Panc1 (cell line): Measurements from ENCODE around the gene VEZF1. TPM values are rescaled to one million over a fixed set of nuclear protein-coding genes. Genes with fewer than 3 reads are reported as not detected.

Experiments
- ATAC-seq: fragments of 200-7000 bp; cut with Tn5 transposase; 2 replicates; pipeline ENCODE4 v1.9.1; 2020; ENCODE audit warnings: mild to moderate bottlenecking, moderate library complexity
- BruUV-seq: library from RNA; stranded (reverse); fragments of 400-500 nt; replicated peaks from 2 replicates; lab custom pipeline; 2021; lab: Mats Ljungman, UMichigan
- CTCF ChIA-PET: fragments of 300-600 bp; sonication (Branson Sonifier 250); formaldehyde crosslinking; loops from one replicate; lab custom pipeline; 2022; ENCODE audit warnings: antibody characterized with exemption; lab: Charles Lee
- POLR2A ChIA-PET: fragments of 300-600 bp; sonication (Branson Sonifier 250); formaldehyde crosslinking; loops from one replicate; lab custom pipeline; 2022; ENCODE audit warnings: antibody characterized with exemption; lab: Charles Lee
- DNase-seq: peaks from one replicate; pipeline ENCODE4 v3.0.0-alpha.2; 2010; ENCODE audit warnings: low read depth, low spot score
- H3K27ac ChIP-seq: 2 replicates; pipeline ENCODE4 v1.5.1; 2011; ENCODE audit warnings: mild to moderate bottlenecking, low read length, inconsistent platforms
- H3K27me3 ChIP-seq: fragments of 200-500 bp; sonication (Bioruptor generic); 2 replicates; pipeline ENCODE4 v1.6.0; 2014; ENCODE audit warnings: low read length, inconsistent platforms; ENCODE audit not compliant: control insufficient read depth, insufficient read depth
- H3K36me3 ChIP-seq: fragments of 200-500 bp; sonication (Bioruptor generic); 2 replicates; pipeline ENCODE4 v1.5.1; 2014; ENCODE audit warnings: inconsistent platforms, mild to moderate bottlenecking, low read length, moderate library complexity; ENCODE audit not compliant: control insufficient read depth, insufficient read depth
- H3K4me1 ChIP-seq: 2 replicates; pipeline ENCODE4 v1.5.1; 2011; ENCODE audit warnings: inconsistent platforms, mild to moderate bottlenecking, low read length, moderate library complexity; ENCODE audit not compliant: control insufficient read depth, insufficient read depth
- H3K4me3 ChIP-seq, 2 experiments: 2 replicates each; pipeline ENCODE4 v1.5.1; 2011 to 2012; ENCODE audit warnings: low read depth in 2 of 2, low read length in 2 of 2, mild to moderate bottlenecking in 2 of 2, inconsistent platforms in 1 of 2, moderate library complexity in 1 of 2
- H3K9me3 ChIP-seq: fragments of 200-500 bp; sonication (Bioruptor generic); 2 replicates; pipeline ENCODE4 v1.5.1; 2014; ENCODE audit warnings: low read depth, mild to moderate bottlenecking, inconsistent platforms, low read length, moderate library complexity; ENCODE audit not compliant: control insufficient read depth, insufficient read depth
- CTCF ChIP-seq: fragments of 450-650 bp; IDR thresholded peaks from 2 replicates; pipeline ENCODE4 v1.5.1; 2017; ENCODE audit warnings: mild to moderate bottlenecking
- POLR2AphosphoS5 ChIP-seq: IDR thresholded peaks from 2 replicates; pipeline ENCODE4 v1.6.1; 2012; ENCODE audit warnings: mild to moderate bottlenecking, low read depth, low read length, moderate library complexity
- SIN3A ChIP-seq: IDR thresholded peaks from 2 replicates; pipeline ENCODE4 v1.6.1; 2012; ENCODE audit warnings: low read depth, mild to moderate bottlenecking, low read length, moderate library complexity, borderline replicate concordance; ENCODE audit not compliant: insufficient read depth
- TCF7L2 ChIP-seq: IDR thresholded peaks from 2 replicates; pipeline ENCODE4 v1.6.1; 2011; ENCODE audit warnings: mild to moderate bottlenecking, low read depth, low read length, inconsistent platforms
- in situ Hi-C: cut with HindIII; loops from 2 replicates; pipeline ENCODE4 v1.10.0; 2016; ENCODE audit warnings: low sequenced_read_pairs, low pct_unique_long_range_greater_than_20kb
- intact Hi-C: fragments of 100-400 bp; cut with micrococcal nuclease; formaldehyde crosslinking; loops from one replicate; pipeline ENCODE4 v1.10.0; 2022; ENCODE audit not compliant: unreplicated experiment
- total RNA-seq: library from RNA; stranded (reverse); gene quantifications from one replicate; pipeline ENCODE4 v1.2.1, GENCODE V29; 2021; ENCODE audit not compliant: unreplicated experiment
- TF ChIP-seq, protein P1 (sequence below), 2 experiments: IDR thresholded peaks; 2 replicates each; pipeline ENCODE4 v1.6.1; 2011 to 2012; ENCODE audit warnings: low read depth in 2 of 2, control low read depth in 1 of 2, low read length in 1 of 2, mild to moderate bottlenecking in 1 of 2, moderate library complexity in 1 of 2; ENCODE audit not compliant: insufficient read depth in 1 of 2

The VEZF1 gene
- total RNA-seq, 1 experiment from 2014 or later = 73.5 TPM

GRCh38 chr17:57944908-57945307 lies 43.1 kb downstream of the VEZF1 start:
- in situ Hi-C loops (no loop called here), intact Hi-C loops (loop anchor here (5.0 kb wide), 2 partner anchors 68 to 88 kb away; no protein-coding TSS in a partner anchor)
- Histone ChIP-seq H3K27ac (peak overlapping the region; percentile 70), H3K4me3 (no peak overlapping the region), H3K9me3 (no peaks in the 10 kb centered on the region), H3K27me3 (no peaks in the 10 kb centered on the region), H3K4me1 (peaks cover 89% of the 10 kb centered on the region), H3K36me3 (no peaks in the 10 kb centered on the region)
- BruUV-seq = no TSS peak
- DNase-seq = no peak
- TF ChIP-seq CTCF (no peak), SIN3A (no peak), POLR2AphosphoS5 (no peak), TCF7L2 (no peak)
- TF ChIP-seq, protein P1, sequence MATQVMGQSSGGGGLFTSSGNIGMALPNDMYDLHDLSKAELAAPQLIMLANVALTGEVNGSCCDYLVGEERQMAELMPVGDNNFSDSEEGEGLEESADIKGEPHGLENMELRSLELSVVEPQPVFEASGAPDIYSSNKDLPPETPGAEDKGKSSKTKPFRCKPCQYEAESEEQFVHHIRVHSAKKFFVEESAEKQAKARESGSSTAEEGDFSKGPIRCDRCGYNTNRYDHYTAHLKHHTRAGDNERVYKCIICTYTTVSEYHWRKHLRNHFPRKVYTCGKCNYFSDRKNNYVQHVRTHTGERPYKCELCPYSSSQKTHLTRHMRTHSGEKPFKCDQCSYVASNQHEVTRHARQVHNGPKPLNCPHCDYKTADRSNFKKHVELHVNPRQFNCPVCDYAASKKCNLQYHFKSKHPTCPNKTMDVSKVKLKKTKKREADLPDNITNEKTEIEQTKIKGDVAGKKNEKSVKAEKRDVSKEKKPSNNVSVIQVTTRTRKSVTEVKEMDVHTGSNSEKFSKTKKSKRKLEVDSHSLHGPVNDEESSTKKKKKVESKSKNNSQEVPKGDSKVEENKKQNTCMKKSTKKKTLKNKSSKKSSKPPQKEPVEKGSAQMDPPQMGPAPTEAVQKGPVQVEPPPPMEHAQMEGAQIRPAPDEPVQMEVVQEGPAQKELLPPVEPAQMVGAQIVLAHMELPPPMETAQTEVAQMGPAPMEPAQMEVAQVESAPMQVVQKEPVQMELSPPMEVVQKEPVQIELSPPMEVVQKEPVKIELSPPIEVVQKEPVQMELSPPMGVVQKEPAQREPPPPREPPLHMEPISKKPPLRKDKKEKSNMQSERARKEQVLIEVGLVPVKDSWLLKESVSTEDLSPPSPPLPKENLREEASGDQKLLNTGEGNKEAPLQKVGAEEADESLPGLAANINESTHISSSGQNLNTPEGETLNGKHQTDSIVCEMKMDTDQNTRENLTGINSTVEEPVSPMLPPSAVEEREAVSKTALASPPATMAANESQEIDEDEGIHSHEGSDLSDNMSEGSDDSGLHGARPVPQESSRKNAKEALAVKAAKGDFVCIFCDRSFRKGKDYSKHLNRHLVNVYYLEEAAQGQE (IDR thresholded peaks at IDR 0.05; ENCODE audit: insufficient read depth in 1 of 2, low read depth in 2 of 2, low read length in 1 of 2) = no peak
- ATAC-seq = no peak
- ChIA-PET CTCF (no interaction called here), POLR2A (no interaction called here)

- Histone ChIP-seq H3K36me3 (no peaks in the 10 kb centered on the region), H3K27me3 (no peaks in the 10 kb centered on the region), H3K27ac (peak overlapping the region; percentile 81), H3K9me3 (no peaks in the 10 kb centered on the region), H3K4me1 (peaks cover 86% of the 10 kb centered on the region), H3K4me3 (no peak overlapping the region)
- ATAC-seq (no peak), DNase-seq (no peak)
- TF ChIP-seq, protein P1 (IDR thresholded peaks at IDR 0.05; ENCODE audit: insufficient read depth in 1 of 2, low read depth in 2 of 2, low read length in 1 of 2) = no peak
- no peak for TF ChIP-seq SIN3A
- no peak for TF ChIP-seq CTCF
- no peak for TF ChIP-seq TCF7L2
- no peak for TF ChIP-seq POLR2AphosphoS5
- intact Hi-C loops = no loop called here
- ChIA-PET CTCF (no interaction called here), POLR2A (interaction anchor here (0.5 to 0.6 kb wide), 2 partner anchors 9 to 16 kb away, joined by 4 to 6 read pairs; no protein-coding TSS in a partner anchor)
- in situ Hi-C loops = no loop called here
- BruUV-seq = no TSS peak
These were observed 44.4 kb downstream of the VEZF1 start for GRCh38 chr17:57943645-57944044.
